Neural crest cell (in vitro differentiated cells): ENCODE data around the gene HECTD1. TPM values are rescaled to one million over a fixed set of nuclear protein-coding genes. Genes with fewer than 3 reads are reported as not detected.
A peak's percentile ranks its signal among the peaks of the same experiment; 100 is the strongest.

Source experiments
- DNase-seq: peaks from one replicate; pipeline ENCODE4 v3.0.0; 2021; ENCODE audit warnings: low read depth, mixed read lengths, low spot score
- H3K27ac Mint-ChIP-seq: one replicate; pipeline ENCODE4 v1.8.0; 2021; ENCODE audit warnings: mild to moderate bottlenecking, mixed read lengths; ENCODE audit not compliant: unreplicated experiment
- H3K27me3 Mint-ChIP-seq: 2 replicates; pipeline ENCODE4 v1.8.0; 2021; ENCODE audit warnings: low read depth, mild to moderate bottlenecking, mixed read lengths
- H3K36me3 Mint-ChIP-seq: 2 replicates; pipeline ENCODE4 v1.8.0; 2021; ENCODE audit warnings: low read depth, mild to moderate bottlenecking, mixed read lengths
- H3K4me1 Mint-ChIP-seq: 2 replicates; pipeline ENCODE4 v1.8.0; 2021; ENCODE audit warnings: mixed read lengths
- H3K4me3 Mint-ChIP-seq: one replicate; pipeline ENCODE4 v1.8.0; 2021; ENCODE audit warnings: mild to moderate bottlenecking, mixed read lengths
- H3K9me3 Mint-ChIP-seq: 2 replicates; pipeline ENCODE4 v1.8.0; 2021; ENCODE audit warnings: mixed read lengths
- CTCF ChIP-seq: fragments of 200-600 bp; sonication (generic); conservative IDR thresholded peaks from 2 replicates; pipeline ENCODE4 v1.5.0; 2021; ENCODE audit warnings: antibody characterized with exemption, mild to moderate bottlenecking
- total RNA-seq: library from RNA; stranded (reverse); gene quantifications from 2 replicates; pipeline ENCODE4 v1.2.1, GENCODE V29; 2021

HECTD1 gene
- total RNA-seq, 1 donor from 2014 or later = 152 TPM

- Mint-ChIP-seq H3K9me3 (no peaks in the 10 kb centered on the region), H3K27ac (no peak overlapping the region), H3K4me1 (no peaks in the 10 kb centered on the region), H3K4me3 (no peak overlapping the region), H3K36me3 (peaks cover 13% of the 10 kb centered on the region), H3K27me3 (no peaks in the 10 kb centered on the region)
- TF ChIP-seq CTCF = no peak
- DNase-seq = no peak
Measured at GRCh38 chr14:31154956-31155355, 52.6 kb downstream of the HECTD1 start.

DNA sequence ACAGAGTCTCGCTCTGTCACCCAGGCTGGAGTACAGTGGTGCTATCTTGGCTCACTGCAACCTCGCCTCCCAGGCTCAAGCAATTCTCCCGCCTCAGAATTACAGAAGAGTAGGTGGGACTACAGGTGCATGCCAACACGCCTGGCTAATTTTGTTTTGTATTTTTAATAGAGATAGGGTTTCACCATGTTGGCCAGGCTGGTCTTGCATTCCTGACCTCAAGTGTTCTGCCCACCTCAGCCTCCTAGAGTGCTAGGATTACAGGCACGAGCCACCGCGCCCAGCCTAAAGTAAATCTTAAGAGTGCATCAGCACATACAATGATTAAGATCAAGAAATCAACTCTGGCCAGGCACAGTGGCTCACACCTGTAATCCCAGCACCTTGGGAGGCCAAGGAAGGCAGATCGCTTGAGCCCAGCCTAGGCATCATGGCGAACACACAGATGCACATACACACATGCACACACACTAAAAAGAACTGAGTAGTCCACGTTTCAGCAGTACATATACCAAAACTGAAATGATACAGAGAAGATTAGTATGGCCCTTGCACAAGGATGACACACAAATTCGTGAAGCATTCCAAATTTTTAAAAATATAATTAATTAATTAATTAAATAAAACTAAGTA is 65.0 kb downstream of the HECTD1 start:
- DNase-seq = no peak
- no peak for TF ChIP-seq CTCF
- H3K4me3 Mint-ChIP-seq = no peak overlapping the region
- H3K4me1 Mint-ChIP-seq = no peaks in the 10 kb centered on the region
- no peaks in the 10 kb centered on the region for H3K27me3 Mint-ChIP-seq
- H3K36me3 Mint-ChIP-seq = peaks cover 8% of the 10 kb centered on the region
- H3K9me3 Mint-ChIP-seq = no peaks in the 10 kb centered on the region
- no peak overlapping the region for H3K27ac Mint-ChIP-seq

DNA sequence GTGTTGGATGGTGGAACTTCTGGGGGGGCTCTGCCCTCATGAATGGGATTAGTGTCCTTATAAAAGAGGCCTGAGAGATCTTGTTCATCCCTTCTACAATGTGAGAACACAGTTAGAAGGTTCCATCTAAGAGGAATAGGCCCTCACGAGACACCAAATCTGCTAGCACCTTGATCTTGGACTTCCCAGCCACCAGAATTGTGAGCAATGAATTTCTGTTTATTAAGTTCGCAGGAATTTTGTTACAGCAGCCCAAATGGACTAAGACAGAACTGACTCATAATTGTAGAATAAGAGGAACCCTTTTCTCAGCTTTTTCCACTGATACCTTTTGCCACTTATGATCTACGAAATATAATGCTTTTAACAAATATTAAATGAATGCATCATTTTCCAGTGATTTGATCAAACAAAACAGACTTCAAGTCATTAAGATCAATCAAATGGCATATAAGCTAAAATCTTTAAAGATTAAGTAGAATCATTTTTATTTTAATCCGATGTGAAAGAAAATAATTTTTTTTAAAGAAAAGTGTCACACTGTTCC is 68.2 kb downstream of the HECTD1 start:
- no peak for DNase-seq
- Mint-ChIP-seq H3K9me3 (no peaks in the 10 kb centered on the region), H3K4me3 (no peak overlapping the region), H3K4me1 (no peaks in the 10 kb centered on the region), H3K27ac (no peak overlapping the region), H3K36me3 (peaks cover 15% of the 10 kb centered on the region), H3K27me3 (no peaks in the 10 kb centered on the region)
- TF ChIP-seq CTCF = no peak

GRCh38 chr14:31138301-31138700 is 69.3 kb downstream of the HECTD1 start:
- TF ChIP-seq CTCF = no peak

DNA sequence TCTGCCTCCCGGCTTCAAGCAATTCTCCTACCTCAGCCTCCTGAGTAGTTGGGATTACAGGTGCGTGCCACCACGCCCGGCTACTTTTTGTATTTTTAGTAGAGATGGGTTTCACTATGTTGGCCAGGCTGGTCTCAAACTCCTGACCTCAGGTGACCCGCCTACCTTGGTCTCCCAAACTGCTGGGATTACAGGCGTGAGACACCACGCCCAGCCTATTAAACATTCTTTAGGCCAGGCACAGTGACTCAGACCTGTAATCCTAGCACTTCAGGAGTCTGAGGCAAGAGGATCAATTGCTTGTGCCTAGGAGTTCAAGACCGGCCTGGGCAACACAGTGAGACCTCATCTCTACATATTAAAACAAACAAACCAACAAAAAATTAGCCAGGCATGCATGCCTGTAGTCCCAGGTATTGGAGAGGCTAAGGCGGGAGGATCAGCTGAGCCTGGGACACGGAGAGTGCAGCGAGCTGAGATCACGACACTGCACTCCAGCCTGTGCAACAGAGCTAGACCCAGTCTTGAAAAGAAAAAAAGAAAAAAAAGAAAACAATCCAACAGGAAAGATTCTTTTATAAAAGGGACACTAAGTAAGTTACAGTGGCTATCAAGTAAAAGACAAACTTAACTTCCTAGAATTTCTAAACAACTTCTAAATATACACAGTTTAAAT is 70.2 kb downstream of the HECTD1 start:
- peak overlapping the region; percentile 62 for H3K27ac Mint-ChIP-seq
- no peaks in the 10 kb centered on the region for H3K27me3 Mint-ChIP-seq
- no peak for DNase-seq
- peaks cover 18% of the 10 kb centered on the region for H3K36me3 Mint-ChIP-seq
- no peak for TF ChIP-seq CTCF
- no peak overlapping the region for H3K4me3 Mint-ChIP-seq
- H3K4me1 Mint-ChIP-seq = no peaks in the 10 kb centered on the region
- H3K9me3 Mint-ChIP-seq = no peaks in the 10 kb centered on the region

More at GRCh38 chr14:31138301-31138700, 69.3 kb downstream of the HECTD1 start:
- H3K36me3 Mint-ChIP-seq = peaks cover 15% of the 10 kb centered on the region
- peak overlapping the region; percentile 86 for H3K27ac Mint-ChIP-seq
- DNase-seq = no peak
- no peaks in the 10 kb centered on the region for H3K4me1 Mint-ChIP-seq
- no peaks in the 10 kb centered on the region for H3K27me3 Mint-ChIP-seq
- no peak overlapping the region for H3K4me3 Mint-ChIP-seq
- H3K9me3 Mint-ChIP-seq = no peaks in the 10 kb centered on the region
